Aorta (tissue), 5 donors: ENCODE results near the gene PRRT1B. TPM values are rescaled to one million over a fixed set of nuclear protein-coding genes. Genes with fewer than 3 reads are reported as not detected.

Experiments used
- ATAC-seq: fragments of 200-7000 bp; cut with Tn5 transposase; one replicate; pipeline ENCODE4 v1.9.1; 2022; ENCODE audit warnings: moderate library complexity; ENCODE audit not compliant: low FRiP score
- DNase-seq, 2 donors: peaks; one replicate each; pipeline ENCODE4 v3.0.0-alpha.2; 2020
- H3K27ac ChIP-seq, 2 donors: one replicate each; pipeline ENCODE4 v1.5.1; 2013; ENCODE audit warnings: low read length in 2 of 2, mild to moderate bottlenecking in 2 of 2, moderate library complexity in 2 of 2, control low read depth in 1 of 2, inconsistent platforms in 1 of 2, low read depth in 1 of 2
- H3K27me3 ChIP-seq, 2 donors: one replicate each; pipeline ENCODE4 v1.6.1; 2013; ENCODE audit warnings: control low read depth in 1 of 2, low read length in 1 of 2, mild to moderate bottlenecking in 1 of 2, moderate library complexity in 1 of 2; ENCODE audit not compliant: insufficient read depth in 2 of 2, control insufficient read depth in 1 of 2
- H3K36me3 ChIP-seq, 2 donors: one replicate each; pipeline ENCODE4 v1.6.1; 2013; ENCODE audit warnings: control low read depth in 1 of 2, low read length in 1 of 2, mild to moderate bottlenecking in 1 of 2; ENCODE audit not compliant: insufficient read depth in 2 of 2, control insufficient read depth in 1 of 2
- H3K4me1 ChIP-seq, 2 donors: one replicate each; pipeline ENCODE4 v1.6.1; 2013; ENCODE audit warnings: low read length in 2 of 2, control low read depth in 1 of 2, mild to moderate bottlenecking in 1 of 2, moderate library complexity in 1 of 2; ENCODE audit not compliant: insufficient read depth in 2 of 2, control insufficient read depth in 1 of 2
- H3K4me3 ChIP-seq, 2 donors: one replicate each; pipeline ENCODE4 v1.5.1; 2013; ENCODE audit warnings: low read length in 2 of 2, control low read depth in 1 of 2, mild to moderate bottlenecking in 1 of 2
- H3K9me3 ChIP-seq: one replicate; pipeline ENCODE4 v1.6.1; 2013; ENCODE audit warnings: mild to moderate bottlenecking, low read length; ENCODE audit not compliant: control insufficient read depth
- WGBS, 2 donors: extraction: QIAGEN DNeasy Blood & Tissue Kit; methylation state at CpG; one replicate each; pipeline ENCODE4 v1.1.7; 2013; 5-methylcytosine and 5-hydroxymethylcytosine counted together
- intact Hi-C, 2 donors: fragments of 100-400 bp; cut with DNase I; formaldehyde crosslinking; loops; one replicate each; pipeline versions ENCODE4 v1.14.2 to v1.15.0; 2022
- polyA plus RNA-seq, 2 donors: library from polyadenylated mRNA; stranded (reverse); fragments of 200-250 nt; gene quantifications; one replicate each; pipeline ENCODE4 v1.2.3, GENCODE V29; 2013
- total RNA-seq, 2 donors: library from RNA; stranded (reverse); fragmentation: NEBNext Ultra II Directional; extraction: Animal tissue kit (Norgen Biotek cat#: 25700); gene quantifications; one replicate each; pipeline ENCODE4 v1.2.1, GENCODE V29; 2021
- donor health status: healthy with polysubstance abuse.
- donor health status: Bipolar disorder and iron deficiency.
- donor health status: DM: no; HTN: no; CAD: no.
- donor health status: DM: no; HTN: no; CAD: no.
- donor health status: DM: yes; HTN: yes; CAD: no.

PRRT1B gene
- total and polyA plus RNA-seq, 4 donors = not detected

GRCh38 chr9:131587331-131587730 is 42.0 kb downstream of the PRRT1B start:
- WGBS, 2 donors = 85 to 86% methylated on average over 9 of the region's 9 CpGs
- Histone ChIP-seq H3K36me3 (peaks cover 0 to 14% of the 10 kb centered on the region in 2 donors), H3K27ac (no peak overlapping the region), H3K4me1 (no peaks in the 10 kb centered on the region), H3K27me3 (no peaks in the 10 kb centered on the region), H3K4me3 (no peak overlapping the region), H3K9me3 (no peaks in the 10 kb centered on the region)
- intact Hi-C loops = no loop called here
- no peak for ATAC-seq
- peak in 1 of 2 donors; percentile 62 for DNase-seq

GRCh38 chr9:131587906-131588305 is 42.6 kb downstream of the PRRT1B start:
- ATAC-seq (no peak), DNase-seq (no peak)
- no peak overlapping the region for H3K27ac ChIP-seq
- H3K4me3 ChIP-seq = no peak overlapping the region
- H3K4me1 ChIP-seq = no peaks in the 10 kb centered on the region
- intact Hi-C loops = no loop called here
- peaks cover 0 to 12% of the 10 kb centered on the region in 2 donors for H3K36me3 ChIP-seq
- H3K9me3 ChIP-seq = no peaks in the 10 kb centered on the region
- WGBS, 2 donors = 87 to 90% methylated on average over 14 of the region's 14 CpGs
- no peaks in the 10 kb centered on the region for H3K27me3 ChIP-seq

- no peak overlapping the region for H3K4me3 ChIP-seq
- H3K9me3 ChIP-seq = no peaks in the 10 kb centered on the region
- intact Hi-C loops = no loop called here
- no peak for DNase-seq
- no peak overlapping the region for H3K27ac ChIP-seq
- 91 to 95% methylated on average over 8 to 9 of the region's 9 CpGs for WGBS, 2 donors
- H3K27me3 ChIP-seq = no peaks in the 10 kb centered on the region
- peaks cover 0 to 12% of the 10 kb centered on the region in 2 donors for H3K36me3 ChIP-seq
- no peak for ATAC-seq
- no peaks in the 10 kb centered on the region for H3K4me1 ChIP-seq
Measured at GRCh38 chr9:131588396-131588795, 43.1 kb downstream of the PRRT1B start.

GRCh38 chr9:131589124-131589711 is 43.9 kb downstream of the PRRT1B start:
- 93 to 94% methylated on average over 16 of the region's 16 CpGs for WGBS, 2 donors
- Histone ChIP-seq H3K27ac (no peak overlapping the region), H3K4me1 (no peaks in the 10 kb centered on the region), H3K36me3 (peaks cover 0 to 9% of the 10 kb centered on the region in 2 donors), H3K9me3 (no peaks in the 10 kb centered on the region), H3K27me3 (no peaks in the 10 kb centered on the region), H3K4me3 (no peak overlapping the region)
- intact Hi-C loops = no loop called here
- DNase-seq (peak in 1 of 2 donors; percentile 63), ATAC-seq (no peak)

GRCh38 chr9:131589993-131590392 is 44.7 kb downstream of the PRRT1B start:
- intact Hi-C loops = no loop called here
- no peak overlapping the region for H3K27ac ChIP-seq
- ATAC-seq (no peak), DNase-seq (peak in 1 of 2 donors; percentile 67)
- 94 to 98% methylated on average over 14 of the region's 14 CpGs for WGBS, 2 donors
- no peak overlapping the region for H3K4me3 ChIP-seq
- no peaks in the 10 kb centered on the region for H3K4me1 ChIP-seq
- H3K9me3 ChIP-seq = no peaks in the 10 kb centered on the region
- peaks cover 0 to 8% of the 10 kb centered on the region in 2 donors for H3K36me3 ChIP-seq
- no peaks in the 10 kb centered on the region for H3K27me3 ChIP-seq

GRCh38 chr9:131590449-131590848 is 45.1 kb downstream of the PRRT1B start:
- intact Hi-C loops = no loop called here
- peaks cover 0 to 8% of the 10 kb centered on the region in 2 donors for H3K36me3 ChIP-seq
- ATAC-seq (no peak), DNase-seq (peak in 1 of 2 donors; percentile 67)
- H3K27me3 ChIP-seq = no peaks in the 10 kb centered on the region
- H3K27ac ChIP-seq = no peak overlapping the region
- 87 to 92% methylated on average over 13 of the region's 13 CpGs for WGBS, 2 donors
- no peak overlapping the region for H3K4me3 ChIP-seq
- H3K9me3 ChIP-seq = no peaks in the 10 kb centered on the region
- H3K4me1 ChIP-seq = no peaks in the 10 kb centered on the region

GRCh38 chr9:131590907-131591844 is 45.9 kb downstream of the PRRT1B start:
- DNase-seq (peak; percentile 86 to 94), ATAC-seq (peak; percentile 90)
- WGBS, 2 donors = 65 to 68% methylated on average over 21 of the region's 21 CpGs
- Histone ChIP-seq H3K4me1 (no peaks in the 10 kb centered on the region), H3K36me3 (peaks cover 0 to 10% of the 10 kb centered on the region in 2 donors), H3K27ac (no peak overlapping the region), H3K27me3 (no peaks in the 10 kb centered on the region), H3K4me3 (no peak overlapping the region), H3K9me3 (no peaks in the 10 kb centered on the region)
- intact Hi-C loops = loop anchor here (1.0 kb wide), 1 partner anchor 149 kb away; the partner anchor contains the start of gene RAPGEF1 (in 2 of the 2)

GRCh38 chr9:131591845-131592208 is 46.5 kb downstream of the PRRT1B start:
- DNase-seq (no peak), ATAC-seq (no peak)
- Histone ChIP-seq H3K4me1 (no peaks in the 10 kb centered on the region), H3K4me3 (no peak overlapping the region), H3K27me3 (no peaks in the 10 kb centered on the region), H3K36me3 (peaks cover 0 to 14% of the 10 kb centered on the region in 2 donors), H3K9me3 (no peaks in the 10 kb centered on the region), H3K27ac (no peak overlapping the region)
- WGBS, 2 donors = 65 to 68% methylated on average over 6 of the region's 6 CpGs
- intact Hi-C loops = loop anchor here (1.0 kb wide), 1 partner anchor 148 kb away; the partner anchor contains the start of gene RAPGEF1 (in 2 of the 2)
